Hypothalamus (tissue), 51 donors: Measurements from ENCODE around the gene RNF149.
A peak's percentile ranks its signal among the peaks of the same experiment; 100 is the strongest.

ENCODE experiments used
- DNase-seq, 51 donors: peaks; one replicate each; lab custom pipeline; 2025; lab: John Stamatoyannopoulos, UW

The RNF149 gene

DNA sequence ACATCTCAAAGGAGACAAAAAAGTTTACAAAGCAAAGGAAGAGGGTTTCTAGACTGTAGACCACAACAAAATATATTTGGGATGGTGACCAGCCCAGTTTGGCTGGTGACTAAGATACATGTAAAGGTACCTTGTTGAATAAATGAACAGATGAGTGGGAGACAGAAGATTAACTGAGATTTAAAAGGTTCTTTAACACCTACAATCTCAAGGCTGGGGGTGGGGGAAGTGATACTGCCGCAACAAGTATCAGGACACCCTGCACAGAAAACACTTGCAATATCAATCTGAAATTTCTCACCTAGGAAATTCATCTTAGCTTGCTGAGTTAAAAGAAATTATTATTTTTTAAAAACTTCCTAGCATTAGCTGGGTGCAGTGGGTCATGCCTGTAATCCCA lies 8.3 kb downstream of the RNF149 start:
- peak in 1 of 51 donors; percentile 36 for DNase-seq

DNA sequence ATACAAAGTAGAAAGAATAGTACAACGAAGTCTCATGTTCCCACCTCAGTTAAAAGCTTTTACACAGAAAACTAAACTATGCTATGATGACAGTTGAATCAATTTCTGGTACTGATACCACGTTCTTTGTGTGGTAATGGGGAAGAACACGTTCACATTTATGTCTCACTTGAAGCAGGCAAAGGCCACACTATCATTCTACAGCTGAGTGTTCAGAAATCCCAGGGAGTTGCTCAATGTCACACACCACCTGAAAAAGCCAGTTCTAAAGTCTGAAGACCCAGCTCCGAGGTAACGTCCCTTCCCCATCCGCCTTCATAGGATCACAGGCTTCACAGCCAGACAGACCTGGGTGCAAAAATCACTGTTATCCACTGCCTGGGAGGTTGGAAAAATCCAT lies 8.9 kb downstream of the RNF149 start:
- no peak for DNase-seq

DNA sequence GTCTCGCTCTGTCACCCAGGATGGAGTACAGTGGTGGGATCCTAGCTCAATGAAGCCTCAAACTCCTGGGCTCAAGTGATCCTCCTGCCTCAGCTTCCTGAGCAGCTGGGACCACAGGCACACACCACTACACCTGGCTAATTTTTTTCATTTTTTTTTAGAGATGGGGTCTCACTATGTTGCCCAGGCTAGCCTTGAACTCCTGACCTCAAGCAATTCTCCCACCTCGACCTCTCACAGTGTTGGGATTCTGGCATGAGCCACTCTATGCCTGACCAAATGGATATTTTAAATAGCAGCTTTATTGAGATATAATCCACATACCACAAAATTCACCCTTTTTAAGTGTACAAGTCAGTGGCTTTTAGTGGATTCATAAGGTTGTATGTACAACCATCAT lies 11.1 kb downstream of the RNF149 start:
- DNase-seq = no peak

DNA sequence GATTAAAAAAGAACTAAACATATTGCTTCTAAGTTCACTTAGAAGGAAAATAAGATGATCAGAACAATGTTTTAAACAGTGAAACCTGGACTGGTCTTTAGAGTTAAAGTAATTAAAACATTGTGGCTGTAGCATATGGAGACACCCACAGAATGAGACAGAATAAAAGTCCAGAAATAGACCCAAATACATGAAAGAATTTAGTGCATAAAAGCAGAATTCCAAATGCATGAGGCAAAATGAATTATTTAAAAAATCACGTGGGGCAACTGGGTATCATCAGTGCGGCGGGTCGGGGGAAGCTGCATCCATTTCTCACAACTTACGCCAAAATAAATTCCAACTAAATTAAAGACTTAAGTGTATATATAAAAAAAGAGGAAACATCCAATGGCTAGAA lies 12.1 kb downstream of the RNF149 start:
- no peak for DNase-seq

DNA sequence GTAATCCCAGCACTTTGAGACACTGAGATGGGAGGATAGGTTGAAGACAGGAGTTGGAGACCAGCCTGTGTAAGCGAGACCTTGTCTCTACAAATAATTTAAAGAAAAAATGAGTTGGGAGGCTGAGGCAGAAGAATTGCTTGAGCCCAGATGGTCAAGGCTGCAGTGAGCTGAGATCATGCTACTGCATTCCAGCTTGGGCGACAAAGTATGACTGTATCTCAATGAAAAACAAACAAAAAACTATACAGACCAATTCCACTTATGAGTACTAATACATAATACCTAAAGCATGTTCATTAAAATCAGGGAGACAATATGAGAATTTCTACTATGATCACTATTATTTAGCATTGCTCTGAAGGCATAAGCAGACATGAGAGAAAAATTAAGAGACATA lies 12.6 kb downstream of the RNF149 start:
- no peak for DNase-seq

DNA sequence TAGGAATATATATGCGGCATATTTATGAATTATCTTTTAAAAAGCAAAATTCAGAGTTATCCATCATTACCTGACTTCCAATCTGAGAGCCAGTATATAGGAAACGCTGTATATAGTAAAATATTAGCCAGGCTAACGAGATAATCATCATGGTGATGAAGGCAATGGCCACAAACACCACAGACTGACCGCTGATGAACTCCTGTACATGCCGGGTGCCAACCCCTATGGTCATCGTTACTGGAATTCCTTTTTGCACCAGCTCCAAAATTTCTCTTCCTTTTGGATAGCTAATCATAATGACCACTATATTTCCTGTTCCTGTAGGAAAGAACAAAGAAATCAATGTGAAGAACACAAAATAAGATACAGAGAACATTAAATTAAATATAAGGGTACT lies 13.6 kb downstream of the RNF149 start:
- DNase-seq = no peak

DNA sequence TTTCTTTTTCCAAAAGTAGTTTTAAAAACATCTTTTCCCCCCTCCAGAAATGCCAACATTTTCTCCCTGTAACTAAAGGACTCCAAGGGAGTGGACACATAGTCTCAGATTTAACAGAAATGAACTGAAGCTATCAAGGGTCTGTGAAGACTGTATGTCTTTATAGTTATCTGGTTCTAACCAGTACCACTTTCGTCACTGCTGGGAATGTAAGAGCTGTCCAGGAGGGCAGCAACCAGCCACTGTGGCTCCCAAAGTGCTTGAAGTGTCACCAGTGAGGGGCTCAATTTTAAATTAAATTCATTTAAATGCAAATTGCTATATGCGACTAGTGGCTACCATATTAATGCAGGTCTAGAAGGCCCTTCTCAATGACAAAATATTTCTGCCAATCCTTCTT lies 15.0 kb downstream of the RNF149 start:
- DNase-seq = no peak

DNA sequence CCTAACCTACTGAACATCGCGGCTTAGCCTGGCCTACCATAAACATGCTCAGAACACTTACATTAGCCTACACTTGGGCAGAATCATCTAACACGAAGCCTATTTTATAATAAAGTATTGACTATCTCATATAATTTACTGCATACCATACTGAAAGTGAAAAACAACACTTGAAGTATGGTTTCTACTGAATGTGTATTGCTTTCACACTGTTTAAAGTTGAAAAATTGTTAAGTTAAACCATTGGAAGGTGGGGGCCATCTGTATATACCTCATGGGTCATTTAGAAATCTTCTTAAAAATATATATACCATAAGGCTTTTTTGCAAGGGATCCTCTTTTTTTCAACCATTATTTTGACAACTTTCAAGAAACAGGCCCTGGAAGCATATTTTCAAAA lies 16.5 kb downstream of the RNF149 start:
- no peak for DNase-seq

DNA sequence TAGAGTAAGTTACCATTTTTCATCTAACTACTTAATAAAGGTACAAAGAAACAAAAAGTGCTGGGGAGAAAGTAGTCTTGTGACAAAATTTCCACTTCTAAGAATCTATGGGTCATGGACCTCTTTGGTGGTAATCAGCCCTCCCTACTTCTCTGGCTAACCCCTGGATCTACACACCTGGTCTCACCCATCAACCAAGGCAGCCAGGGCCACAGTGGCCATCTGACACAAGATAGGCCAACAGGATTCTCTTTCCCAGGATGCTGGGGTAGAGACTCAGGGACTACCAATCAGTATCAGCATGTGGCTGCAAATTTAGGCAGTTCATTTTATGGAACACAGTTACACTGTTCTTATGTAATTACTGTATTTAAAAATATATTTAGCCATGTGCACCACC lies 17.8 kb downstream of the RNF149 start:
- DNase-seq = no peak

DNA sequence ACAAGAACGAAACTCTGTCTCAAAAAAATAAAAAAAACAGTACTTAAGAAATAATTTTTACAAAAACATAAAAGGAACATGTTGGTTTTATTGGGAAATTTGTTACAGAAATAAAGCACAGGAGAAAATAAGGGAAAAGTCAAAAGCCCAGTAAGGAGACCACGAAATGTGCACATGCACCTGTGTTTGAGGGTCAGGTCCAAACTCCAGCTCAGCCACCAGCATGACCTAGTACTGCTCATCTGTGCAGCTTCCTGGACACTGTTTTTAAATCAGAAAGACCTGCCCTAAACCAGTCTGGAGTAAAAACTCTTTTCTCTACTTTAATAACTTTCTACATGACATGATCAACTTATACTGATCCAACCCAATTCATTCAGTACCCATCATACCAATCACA lies 21.2 kb downstream of the RNF149 start:
- no peak for DNase-seq

DNA sequence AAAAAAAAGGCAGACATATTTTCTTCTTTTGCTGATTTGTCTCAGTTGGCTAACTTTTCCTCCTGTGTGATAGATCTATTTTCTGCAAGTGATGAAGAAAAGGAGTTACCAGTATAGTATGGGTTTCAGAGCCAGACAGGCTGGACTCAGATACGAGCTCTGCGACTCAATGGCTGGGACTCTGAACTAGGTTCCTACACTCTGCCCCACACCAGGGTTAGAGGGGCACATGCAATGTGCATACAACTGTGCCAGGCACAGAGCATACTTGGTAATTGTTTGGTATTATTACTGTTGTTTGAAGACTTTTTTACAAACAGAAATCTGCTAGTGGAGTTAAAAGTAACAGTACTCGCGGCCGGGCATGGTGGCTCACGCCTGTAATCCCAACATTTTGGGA lies 21.8 kb downstream of the RNF149 start:
- DNase-seq = no peak

DNA sequence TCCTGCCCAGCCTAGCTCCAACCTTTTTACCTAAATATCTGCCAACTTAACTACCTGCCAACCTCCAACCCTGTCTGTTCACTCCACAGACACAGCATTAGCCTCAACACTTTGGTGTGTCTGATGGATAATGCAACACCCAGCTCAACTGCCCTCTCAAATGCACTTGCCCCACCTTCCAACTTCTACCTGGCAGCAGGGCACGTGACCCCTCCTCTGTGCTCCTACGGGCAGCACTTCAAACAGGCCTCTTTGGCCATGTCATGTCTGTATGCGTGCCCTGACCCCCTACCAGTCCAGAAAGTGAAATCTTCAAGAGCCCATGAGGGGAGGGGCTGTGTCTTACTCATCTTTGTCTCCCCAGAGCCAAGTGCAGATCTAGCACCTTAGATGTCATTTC lies 25.5 kb downstream of the RNF149 start:
- DNase-seq = no peak

DNA sequence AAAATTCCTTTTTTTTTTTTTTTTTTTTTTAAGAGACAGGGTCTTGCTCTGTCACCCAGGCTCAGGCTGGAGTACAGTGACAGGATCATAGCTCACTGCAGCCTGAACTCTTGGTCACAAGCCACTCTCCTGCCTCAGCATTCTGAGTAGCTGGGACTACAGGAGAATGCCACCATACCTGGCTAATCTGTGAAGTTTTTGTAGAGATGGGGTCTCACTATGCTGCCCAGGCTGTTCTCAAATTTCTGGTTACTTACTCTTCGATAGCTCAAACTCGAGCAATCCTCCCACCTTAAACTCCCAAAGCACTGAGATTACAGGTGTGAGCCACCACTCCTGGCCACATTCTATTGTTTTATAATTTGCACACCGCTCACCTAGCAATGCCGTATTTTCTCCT lies 27.0 kb downstream of the RNF149 start:
- no peak for DNase-seq

DNA sequence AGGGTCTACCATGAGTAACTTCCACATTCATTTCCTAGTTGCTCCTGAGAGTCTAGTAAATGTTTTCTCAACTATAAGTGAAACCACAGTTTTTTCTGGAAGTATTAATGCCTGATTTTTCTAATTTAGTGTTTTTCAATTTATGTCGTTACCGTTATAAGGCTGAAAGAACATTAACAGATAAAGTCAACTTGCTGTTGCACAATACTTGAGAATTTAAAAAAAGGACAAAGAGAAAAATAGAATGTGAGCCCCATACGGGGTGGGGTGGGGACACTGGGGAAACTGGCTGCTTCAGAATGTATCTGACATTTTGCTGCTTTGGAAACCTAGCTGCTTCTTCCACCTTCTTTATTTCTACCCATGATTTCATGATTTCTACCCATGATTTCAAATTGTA lies 29.6 kb downstream of the RNF149 start:
- DNase-seq = no peak

DNA sequence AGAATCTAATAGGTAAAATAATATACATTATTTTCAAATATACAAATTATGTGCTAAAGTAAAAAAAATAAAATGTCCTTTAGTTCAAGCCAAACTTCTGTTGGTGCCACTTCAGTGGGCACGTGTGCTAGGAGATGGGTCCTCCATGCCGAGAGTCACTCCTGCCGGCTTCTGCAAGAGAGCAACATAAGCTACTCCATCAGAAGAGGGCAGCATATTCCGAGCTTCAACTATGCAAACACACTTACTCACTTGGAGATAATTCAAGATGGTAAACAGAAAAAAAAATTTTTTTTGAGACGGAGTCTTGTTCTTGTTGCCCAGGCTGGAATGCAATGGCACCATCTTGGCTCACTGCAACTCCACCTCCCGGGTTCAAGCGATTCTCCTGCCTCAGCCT lies 31.4 kb downstream of the RNF149 start:
- DNase-seq = peak in 9 of 51 donors; percentile 3 to 32 (median 7)

DNA sequence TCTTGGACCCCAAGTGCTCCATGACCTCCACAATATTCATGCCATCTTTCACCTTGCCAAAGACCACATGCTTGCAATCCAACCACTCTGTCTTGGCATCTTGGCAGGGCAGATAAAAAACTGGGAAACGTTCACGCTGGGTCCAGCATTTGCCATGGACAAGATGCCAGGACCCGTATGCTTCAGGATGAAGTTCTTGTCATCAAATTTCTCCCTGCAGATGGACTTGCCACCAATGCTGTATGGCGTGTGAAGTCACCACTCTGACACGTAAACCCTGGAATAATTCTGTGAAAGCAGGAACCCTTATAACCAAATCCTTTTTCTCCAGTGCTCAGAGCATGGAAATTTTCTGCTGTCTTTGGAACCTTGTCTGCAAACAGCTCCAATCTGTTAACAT lies 34.4 kb downstream of the RNF149 start:
- no peak for DNase-seq

DNA sequence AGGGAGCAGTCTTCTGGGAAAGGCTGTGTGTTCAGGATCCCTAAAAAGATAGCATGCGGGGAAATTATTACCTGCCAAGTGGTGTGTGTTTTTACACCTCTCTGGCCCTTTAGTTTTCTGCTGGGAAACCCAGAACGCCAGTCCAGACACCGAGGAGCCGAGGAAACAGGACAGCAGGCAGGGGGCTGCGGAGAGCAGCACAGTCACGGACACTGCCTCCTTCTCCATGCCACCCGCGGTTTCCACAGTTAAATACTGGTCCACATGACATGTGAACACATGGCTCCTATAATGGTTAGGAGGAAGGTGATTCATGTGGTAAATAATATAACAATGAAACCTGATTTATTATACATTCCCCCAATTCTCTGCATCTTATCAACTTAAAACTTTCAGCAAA lies 35.4 kb downstream of the RNF149 start:
- no peak for DNase-seq

DNA sequence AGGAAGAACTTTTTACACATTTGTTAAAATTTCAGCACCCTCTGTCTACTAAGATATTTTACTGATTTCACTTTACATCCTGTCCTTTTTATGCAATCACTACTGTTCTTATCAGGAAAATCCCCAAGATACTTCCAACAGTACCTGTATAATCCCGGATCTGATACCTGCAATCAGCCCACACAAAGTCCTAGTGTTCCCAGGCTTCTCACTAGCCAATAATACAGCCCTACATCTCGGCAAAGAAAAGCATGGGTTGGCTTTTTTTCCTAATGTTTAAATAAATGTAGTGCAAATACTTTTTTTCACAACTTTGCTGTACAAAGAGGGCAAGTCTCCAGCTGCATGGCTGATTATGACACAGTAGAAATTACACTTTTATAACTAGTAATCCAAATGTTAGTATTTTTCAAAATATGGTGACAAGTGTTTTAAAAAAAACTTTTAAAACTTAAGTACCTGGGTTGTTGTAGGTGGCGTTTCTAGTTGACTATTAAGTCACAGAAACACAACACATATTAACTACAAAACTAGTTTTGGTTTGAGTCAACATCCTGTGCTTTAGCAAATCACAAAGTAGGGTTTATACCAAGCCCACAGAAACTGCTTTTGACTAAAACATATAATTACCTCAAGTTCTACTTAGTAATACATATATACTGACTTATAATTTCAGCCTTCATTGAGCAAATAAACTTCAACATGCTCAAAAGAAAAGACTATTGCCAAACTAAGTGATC lies 36.3 kb downstream of the RNF149 start:
- DNase-seq = no peak

DNA sequence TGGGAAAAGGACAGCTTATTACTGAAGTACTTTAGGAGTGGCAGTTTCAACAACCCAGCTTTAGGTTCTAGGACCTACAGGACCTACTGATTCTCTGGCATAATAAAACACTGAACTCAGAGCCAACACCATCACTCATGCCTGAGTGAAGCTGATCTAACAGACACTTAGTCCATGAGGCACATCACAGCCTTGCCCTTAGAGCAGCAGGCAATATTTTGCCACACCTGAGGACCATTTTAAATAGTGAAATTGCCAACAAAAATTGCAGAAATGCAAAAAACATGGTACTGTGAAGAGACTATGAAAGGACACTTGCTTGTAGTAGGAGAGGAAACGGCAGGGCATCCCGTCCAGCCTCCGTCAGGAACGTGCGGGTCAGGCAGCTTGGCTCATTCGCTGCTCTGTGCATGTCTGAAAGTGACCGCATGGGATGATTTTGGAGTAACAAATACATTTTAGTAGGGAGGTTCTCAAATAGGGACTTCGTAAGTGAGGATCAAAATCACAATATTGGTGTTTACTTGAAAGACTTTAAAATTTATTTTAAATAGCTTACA lies 37.7 kb downstream of the RNF149 start:
- DNase-seq = no peak

DNA sequence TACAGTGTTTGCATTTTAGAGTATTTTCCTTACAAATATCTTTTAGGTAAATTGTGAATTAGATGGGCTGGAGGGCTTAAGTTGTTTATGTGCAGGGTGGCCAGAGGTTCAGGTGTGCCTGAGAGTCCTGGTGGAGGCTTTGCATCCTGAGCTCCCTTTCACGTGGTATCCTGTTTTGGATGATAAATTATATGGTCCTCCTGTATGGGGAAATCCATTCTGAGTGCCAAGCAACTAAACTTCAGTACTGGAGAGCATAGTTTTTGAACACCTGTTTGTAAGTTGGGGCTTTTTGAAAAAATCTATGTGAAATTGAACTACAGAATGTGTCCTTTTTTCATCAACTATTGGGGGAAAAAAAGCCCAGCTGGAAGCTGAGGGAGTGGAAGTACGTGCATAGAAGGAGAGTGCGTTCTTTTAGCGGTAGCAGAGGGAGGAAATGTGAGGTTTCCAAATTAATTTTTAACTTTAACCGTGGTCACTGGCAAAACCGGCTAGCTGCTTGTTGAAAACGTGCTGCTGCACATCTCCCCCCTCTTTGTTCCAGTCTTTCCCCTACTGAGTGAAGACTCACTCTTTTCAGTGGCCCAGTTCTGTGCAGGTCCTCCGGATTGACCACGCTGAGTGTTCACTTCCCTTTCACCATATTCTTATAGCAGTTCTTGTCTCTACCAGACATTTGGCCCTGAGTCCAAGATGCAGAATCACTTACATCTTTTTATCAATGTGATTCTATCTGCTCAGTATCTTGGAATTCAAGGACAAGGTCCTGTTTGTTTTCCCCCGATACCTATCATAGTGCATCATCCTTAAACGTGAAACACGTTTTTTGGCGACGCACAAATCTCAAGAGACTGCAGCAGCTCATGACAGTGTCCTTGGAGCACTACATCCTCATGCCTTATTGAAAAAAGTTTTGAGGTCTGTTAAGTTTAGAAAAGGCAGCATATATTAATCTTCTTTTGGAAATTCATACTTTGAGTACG lies 40.5 kb downstream of the RNF149 start:
- DNase-seq = no peak

DNA sequence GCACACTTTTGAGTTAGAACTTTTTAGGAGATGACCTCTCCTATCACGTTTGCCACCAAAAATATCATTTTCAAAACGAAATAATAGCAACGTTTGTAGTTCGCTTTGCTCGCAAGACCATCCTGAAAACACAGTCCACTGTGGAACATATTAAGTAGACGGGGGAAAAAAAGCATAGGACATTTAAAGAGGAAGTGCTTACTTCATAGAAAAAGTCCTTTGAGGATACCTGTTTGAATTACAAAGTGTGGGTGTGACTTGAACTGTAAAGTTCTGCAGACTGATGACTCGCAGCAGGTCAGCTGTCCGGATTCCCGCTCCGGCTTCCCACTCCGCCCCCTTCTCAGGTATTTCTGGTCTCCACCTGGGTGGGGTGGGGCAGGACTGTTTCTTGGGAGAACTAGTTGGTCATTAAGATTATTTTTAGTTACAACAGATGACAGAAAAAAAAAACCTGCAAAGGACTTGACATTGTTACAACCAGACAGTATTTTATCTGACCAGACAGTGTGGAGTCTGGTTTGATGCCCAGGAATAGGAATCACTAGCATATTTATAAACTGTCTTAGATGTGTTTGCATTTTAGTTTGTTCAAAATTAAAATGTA lies 42.5 kb downstream of the RNF149 start:
- DNase-seq = no peak
